ENCODE results near the gene UBE2QL1. TPM values are rescaled to one million over a fixed set of nuclear protein-coding genes. Genes with fewer than 3 reads are reported as not detected.

Gene UBE2QL1
- total RNA-seq, 2 experiments from 2014 or later = not detected

GRCh38 chr5:6404129-6404528 lies 44.5 kb upstream of the UBE2QL1 start:
- no TSS peak for BruUV-seq (replicated peaks)
- Histone ChIP-seq H4K20me1 (ENCODE audit: insufficient read depth, low read length) (no peaks in the 10 kb centered on the region), H3K79me2 (ENCODE audit: insufficient read depth, low read depth, low read length) (no peaks in the 10 kb centered on the region), H2AFZ (ENCODE audit: low read length) (no peak overlapping the region), H3K4me1 (ENCODE audit: insufficient read depth, low read length, poor library complexity, severe bottlenecking) (no peaks in the 10 kb centered on the region), H3K4me3 (ENCODE audit: low read depth, low read length, poor library complexity, severe bottlenecking) (no peak overlapping the region), H3K27ac (ENCODE audit: low read depth, low read length, poor library complexity, severe bottlenecking) (no peak overlapping the region), H3K9me2 (ENCODE audit: insufficient read depth, low read length) (no peaks in the 10 kb centered on the region), H3K4me2 (ENCODE audit: low read length) (no peak overlapping the region), H3K9me3 (ENCODE audit: low read length) (no peaks in the 10 kb centered on the region), H3K36me3 (ENCODE audit: insufficient read depth, low read length) (no peaks in the 10 kb centered on the region)
- DNase-seq (ENCODE audit: low spot score) = no peak
- POLR2A ChIA-PET = no interaction called here
- intact Hi-C loops (cut with micrococcal nuclease; ENCODE audit: unreplicated experiment) = no loop called here
- CTCF ChIA-PET (ENCODE audit: unreplicated experiment) = no interaction called here
- no peak for TF ChIP-seq CTCF (conservative IDR thresholded peaks at IDR 0.05; ENCODE audit: low read length)
- TF ChIP-seq EZH2phosphoT487 (IDR thresholded peaks at IDR 0.05; ENCODE audit: borderline replicate concordance, low read depth, low read length) = no peak

- no TSS peak for BruUV-seq (replicated peaks)
- DNase-seq (ENCODE audit: low spot score) = no peak
- H3K4me2 ChIP-seq (ENCODE audit: low read length) = no peak overlapping the region
- H4K20me1 ChIP-seq (ENCODE audit: insufficient read depth, low read length) = no peaks in the 10 kb centered on the region
- H3K79me2 ChIP-seq (ENCODE audit: insufficient read depth, low read depth, low read length) = no peaks in the 10 kb centered on the region
- H3K9me2 ChIP-seq (ENCODE audit: insufficient read depth, low read length) = no peaks in the 10 kb centered on the region
- POLR2A ChIA-PET = no interaction called here
- no peaks in the 10 kb centered on the region for H3K4me1 ChIP-seq (ENCODE audit: insufficient read depth, low read length, poor library complexity, severe bottlenecking)
- no peak overlapping the region for H3K4me3 ChIP-seq (ENCODE audit: low read depth, low read length, poor library complexity, severe bottlenecking)
- no peaks in the 10 kb centered on the region for H3K36me3 ChIP-seq (ENCODE audit: insufficient read depth, low read length)
- no peak overlapping the region for H3K27ac ChIP-seq (ENCODE audit: low read depth, low read length, poor library complexity, severe bottlenecking)
- no peak overlapping the region for H2AFZ ChIP-seq (ENCODE audit: low read length)
- no peak for TF ChIP-seq CTCF (conservative IDR thresholded peaks at IDR 0.05; ENCODE audit: low read length)
- no peak for TF ChIP-seq EZH2phosphoT487 (IDR thresholded peaks at IDR 0.05; ENCODE audit: borderline replicate concordance, low read depth, low read length)
- CTCF ChIA-PET (ENCODE audit: unreplicated experiment) = no interaction called here
- intact Hi-C loops (cut with micrococcal nuclease; ENCODE audit: unreplicated experiment) = no loop called here
- no peaks in the 10 kb centered on the region for H3K9me3 ChIP-seq (ENCODE audit: low read length)
Measured at GRCh38 chr5:6405591-6405990, 43.1 kb upstream of the UBE2QL1 start.

- POLR2A ChIA-PET = no interaction called here
- no TSS peak for BruUV-seq (replicated peaks)
- no peak for DNase-seq (ENCODE audit: low spot score)
- no peak overlapping the region for H3K4me2 ChIP-seq (ENCODE audit: low read length)
- no peak for TF ChIP-seq CTCF (conservative IDR thresholded peaks at IDR 0.05; ENCODE audit: low read length)
- no peak for TF ChIP-seq EZH2phosphoT487 (IDR thresholded peaks at IDR 0.05; ENCODE audit: borderline replicate concordance, low read depth, low read length)
- CTCF ChIA-PET (ENCODE audit: unreplicated experiment) = no interaction called here
- no peaks in the 10 kb centered on the region for H3K9me2 ChIP-seq (ENCODE audit: insufficient read depth, low read length)
- intact Hi-C loops (cut with micrococcal nuclease; ENCODE audit: unreplicated experiment) = no loop called here
- H3K4me3 ChIP-seq (ENCODE audit: low read depth, low read length, poor library complexity, severe bottlenecking) = no peak overlapping the region
- H3K9me3 ChIP-seq (ENCODE audit: low read length) = no peaks in the 10 kb centered on the region
- H2AFZ ChIP-seq (ENCODE audit: low read length) = no peak overlapping the region
- no peaks in the 10 kb centered on the region for H3K79me2 ChIP-seq (ENCODE audit: insufficient read depth, low read depth, low read length)
- no peaks in the 10 kb centered on the region for H4K20me1 ChIP-seq (ENCODE audit: insufficient read depth, low read length)
- H3K27ac ChIP-seq (ENCODE audit: low read depth, low read length, poor library complexity, severe bottlenecking) = no peak overlapping the region
- H3K36me3 ChIP-seq (ENCODE audit: insufficient read depth, low read length) = no peaks in the 10 kb centered on the region
- no peaks in the 10 kb centered on the region for H3K4me1 ChIP-seq (ENCODE audit: insufficient read depth, low read length, poor library complexity, severe bottlenecking)
Measured at GRCh38 chr5:6407558-6408259, 41.0 kb upstream of the UBE2QL1 start.
